K562 (cell line): ENCODE measurements around the gene MTTP. TPM values are rescaled to one million over a fixed set of nuclear protein-coding genes. Genes with fewer than 3 reads are reported as not detected.
A peak's percentile ranks its signal among the peaks of the same experiment; 100 is the strongest.

ENCODE experiments used
- ATAC-seq: fragments of 200-7000 bp; cut with Tn5 transposase; 3 replicates; pipeline ENCODE4 v1.9.1; 2020; ENCODE audit warnings: moderate library complexity
- BruUV-seq: library from RNA; stranded (reverse); fragments of 400-500 nt; replicated peaks from 2 replicates; lab custom pipeline; 2021; lab: Mats Ljungman, UMichigan
- CTCF ChIA-PET: fragments of 300-600 bp; formaldehyde crosslinking; extraction: SDS; loops from one replicate; lab custom pipeline; 2021; ENCODE audit warnings: low intra/inter-chr PET ratio; lab: Yijun Ruan, JAX
- POLR2A ChIA-PET: fragments of 300-600, 350-650 bp; sonication (Branson Sonifier 250); formaldehyde crosslinking; extraction: SDS; loops from one replicate; lab custom pipeline; 2021; ENCODE audit warnings: antibody characterized with exemption, inconsistent platforms; lab: Yijun Ruan, JAX
- DNase-seq, 4 experiments: peaks; one replicate each; pipeline versions ENCODE4 v3.0.0 to v3.0.0-alpha.2; 2011 to 2018; ENCODE audit warnings: low spot score in 3 of 4, mixed read lengths in 3 of 4; ENCODE audit errors: extremely low read depth in 1 of 4
- FAIRE-seq: peaks from 2 replicates; lab custom pipeline; 2011; peaks lifted over from hg19 to GRCh38; lab: Jason Lieb, UNC
- H2AFZ ChIP-seq: 2 replicates; pipeline ENCODE4 v1.6.0; 2011; ENCODE audit warnings: low read depth, low read length, control low read depth, inconsistent platforms
- H3K27ac ChIP-seq: fragments of 200-600 bp; 3 replicates; pipeline ENCODE4 v1.8.0; 2011; ENCODE audit warnings: low read depth, mild to moderate bottlenecking, control low read depth, inconsistent platforms, low read length, moderate library complexity, mixed read lengths; ENCODE audit errors: extremely low read depth
- H3K27me3 ChIP-seq, 2 experiments: fragments of 300-600 bp in 1 of 2; 2 replicates in 1 of 2; 3 replicates in 1 of 2; pipeline versions ENCODE4 v1.6.0 to v1.8.0; 2011; ENCODE audit warnings: inconsistent platforms in 2 of 2, low read length in 2 of 2, mild to moderate bottlenecking in 1 of 2, mixed read lengths in 1 of 2, moderate library complexity in 1 of 2; ENCODE audit not compliant: control insufficient read depth in 2 of 2, insufficient read depth in 2 of 2
- H3K36me3 ChIP-seq: fragments of 300-600 bp; 3 replicates; pipeline ENCODE4 v1.8.0; 2011; ENCODE audit warnings: mild to moderate bottlenecking, low read length, inconsistent platforms; ENCODE audit not compliant: control insufficient read depth, insufficient read depth
- H3K4me1 ChIP-seq, 2 experiments: fragments of 200-600 bp in 1 of 2; replicated peaks in 1 of 2; 2 replicates in 1 of 2; 3 replicates in 1 of 2; pipeline versions ENCODE4 v1.5.1 to v1.8.0; 2011; ENCODE audit warnings: inconsistent platforms in 2 of 2, low read length in 2 of 2, mild to moderate bottlenecking in 1 of 2, mixed read lengths in 1 of 2, moderate library complexity in 1 of 2; ENCODE audit not compliant: control insufficient read depth in 2 of 2, insufficient read depth in 2 of 2
- H3K4me2 ChIP-seq: 2 replicates; pipeline ENCODE4 v1.6.1; 2011; ENCODE audit warnings: low read length, control low read depth, inconsistent platforms, mixed read lengths; ENCODE audit not compliant: insufficient read depth
- H3K4me3 ChIP-seq: fragments of 200-600 bp; sonication (generic), shearing (Covaris generic); 2 replicates; pipeline ENCODE4 v1.5.1; 2016; ENCODE audit warnings: control low read depth, inconsistent platforms
- H3K79me2 ChIP-seq: fragments of 200-600 bp; 3 replicates; pipeline ENCODE4 v1.8.0; 2011; ENCODE audit warnings: low read length, inconsistent platforms; ENCODE audit not compliant: control insufficient read depth, insufficient read depth
- H3K9ac ChIP-seq, 2 experiments: 2 replicates each; pipeline versions ENCODE4 v1.6.0 to v1.6.1; 2011; ENCODE audit warnings: low read depth in 2 of 2, low read length in 2 of 2, control low read depth in 1 of 2, inconsistent platforms in 1 of 2, mild to moderate bottlenecking in 1 of 2, mixed read lengths in 1 of 2; ENCODE audit not compliant: insufficient read depth in 1 of 2
- H3K9me1 ChIP-seq: one replicate; pipeline ENCODE4 v1.6.0; 2011; ENCODE audit warnings: inconsistent platforms, mild to moderate bottlenecking, low read length, moderate library complexity; ENCODE audit not compliant: control insufficient read depth, insufficient read depth
- H3K9me3 ChIP-seq: replicated peaks from 2 replicates; pipeline ENCODE4 v1.5.1; 2011; ENCODE audit warnings: low read depth, low read length, inconsistent platforms; ENCODE audit not compliant: control insufficient read depth, insufficient read depth
- H4K20me1 ChIP-seq: replicated peaks from 2 replicates; pipeline ENCODE4 v1.6.1; 2011; ENCODE audit warnings: low read length, inconsistent platforms, mixed read lengths; ENCODE audit not compliant: control insufficient read depth, insufficient read depth
- CCAR2 ChIP-seq: fragments of 200-400 bp; formaldehyde crosslinking; IDR thresholded peaks from 2 replicates; pipeline ENCODE4 v1.6.1; 2017; ENCODE audit warnings: mild to moderate bottlenecking, low read depth, low read length
- CEBPB ChIP-seq: fragments of 450-650 bp; IDR thresholded peaks from 2 replicates; pipeline ENCODE4 v1.6.1; 2016; ENCODE audit warnings: missing genetic modification characterization, missing compliant biosample characterization
- CEBPG ChIP-seq, 3 experiments: fragments of 200-800 bp in 1 of 3; sonication (Bioruptor generic) in 1 of 3; sonication (generic) in 1 of 3; formaldehyde crosslinking in 1 of 3; IDR thresholded peaks in 2 of 3; conservative IDR thresholded peaks in 1 of 3; 2 replicates each; pipeline versions ENCODE4 v1.6.1 to v1.8.0; 2016 to 2022; ENCODE audit warnings: missing compliant biosample characterization in 2 of 3, missing genetic modification characterization in 2 of 3, mild to moderate bottlenecking in 1 of 3, missing genetic modification reagents in 1 of 3
- DPF2 ChIP-seq: fragments of 450-650 bp; IDR thresholded peaks from 2 replicates; pipeline ENCODE4 v1.6.1; 2016
- NR3C1 ChIP-seq: sonication (generic); formaldehyde crosslinking; IDR thresholded peaks from 2 replicates; pipeline ENCODE4 v1.8.1; 2022; ENCODE audit warnings: missing genetic modification reagents
- PTRF ChIP-seq: fragments of 450-650 bp; IDR thresholded peaks from 2 replicates; pipeline ENCODE4 v1.6.1; 2016; ENCODE audit warnings: mild to moderate bottlenecking, missing genetic modification characterization, missing compliant biosample characterization
- ZNF133 ChIP-seq: fragments of 250-450 bp; sonication (Bioruptor Pico); IDR thresholded peaks from 2 replicates; pipeline ENCODE4 v1.4.0; 2020; ENCODE audit warnings: mild to moderate bottlenecking
- ZNF140 ChIP-seq: fragments of 250-450 bp; sonication (Bioruptor Pico); IDR thresholded peaks from 2 replicates; pipeline ENCODE4 v1.8.0; 2021; ENCODE audit warnings: moderate library complexity, mild to moderate bottlenecking, inconsistent platforms
- ZNF175 ChIP-seq: fragments of 200-800 bp; sonication (Bioruptor generic); IDR thresholded peaks from 2 replicates; pipeline ENCODE4 v1.6.1; 2016; ENCODE audit warnings: low read depth, mild to moderate bottlenecking, missing genetic modification characterization, missing compliant biosample characterization
- ZNF3 ChIP-seq: fragments of 250-450 bp; sonication (Bioruptor Pico); IDR thresholded peaks from 2 replicates; pipeline ENCODE4 v1.5.0; 2021; ENCODE audit warnings: mild to moderate bottlenecking, moderate library complexity
- ZNF431 ChIP-seq: sonication (generic); formaldehyde crosslinking; IDR thresholded peaks from 2 replicates; pipeline ENCODE4 v1.8.0; 2022; ENCODE audit warnings: mild to moderate bottlenecking, missing genetic modification reagents
- ZNF589 ChIP-seq: fragments of 200-800 bp; sonication (Bioruptor generic); IDR thresholded peaks from 2 replicates; pipeline ENCODE4 v1.6.1; 2016; ENCODE audit warnings: low read depth, missing genetic modification characterization, missing compliant biosample characterization
- ZNF76 ChIP-seq: fragments of 250-450 bp; sonication (Bioruptor Pico); IDR thresholded peaks from 2 replicates; pipeline ENCODE4 v1.4.0; 2020; ENCODE audit warnings: mild to moderate bottlenecking, moderate library complexity, borderline replicate concordance
- WGBS: fragments of 100-300 bp; shearing (Covaris generic); methylation state at CpG from one replicate; pipeline ENCODE4 v1.1.6; 2016; ENCODE audit warnings: low coverage, mixed read lengths; ENCODE audit not compliant: insufficient coverage; ENCODE audit errors: missing lambda C conversion rate; 5-methylcytosine and 5-hydroxymethylcytosine counted together
- in situ Hi-C: fragments of 300-500 bp; cut with MboI; formaldehyde crosslinking; loops from 4 replicates; pipeline ENCODE4 v1.15.0; 2018; ENCODE audit warnings: inconsistent platforms, mixed read lengths
- intact Hi-C: fragments of 100-400 bp; cut with micrococcal nuclease; formaldehyde crosslinking; loops from 2 replicates; pipeline ENCODE4 v1.14.2; 2022
- polyA plus RNA-seq, 8 experiments: library from polyadenylated mRNA; depleted of rRNA in 4 of 8; stranded (reverse) in 5 of 8; unstranded in 3 of 8; fragments of >200 nt; fragmentation: Nextera tagmentation in 2 of 8; fragmentation: Illumina TruSeq in 1 of 8; extraction: Ambion mirVana in 2 of 8; extraction: Trizol in 1 of 8; gene quantifications; 2 replicates each; pipeline versions ENCODE4 v1.2.1 to v1.2.3, GENCODE V29; 2011 to 2014; ENCODE audit warnings: inconsistent platforms in 1 of 8, missing spikeins in 1 of 8
- total RNA-seq, 7 experiments: library from RNA; depleted of rRNA in 6 of 7; stranded (reverse); fragments of >200 nt in 6 of 7; fragmentation: Illumina TruSeq in 2 of 7; extraction: Trizol in 2 of 7; gene quantifications; 2 replicates each; pipeline versions ENCODE4 v1.2.1 to v1.2.3, GENCODE V29; 2011 to 2021; ENCODE audit warnings: low replicate concordance in 1 of 7
- TF ChIP-seq, protein P1 (sequence below), 3 experiments: fragments of 200-800 bp in 1 of 3; fragments of 250-450 bp in 1 of 3; fragments of 450-650 bp in 1 of 3; sonication (Bioruptor Pico) in 1 of 3; sonication (Bioruptor generic) in 1 of 3; formaldehyde crosslinking in 1 of 3; IDR thresholded peaks; 2 replicates each; pipeline versions ENCODE4 v1.6.1 to v1.8.0; 2016 to 2022; ENCODE audit warnings: mild to moderate bottlenecking in 2 of 3, missing genetic modification characterization in 2 of 3, missing compliant biosample characterization in 1 of 3, moderate library complexity in 1 of 3

Gene MTTP
- total and polyA plus RNA-seq, 9 of the 15 experiments (the other 6 are each of a cell fraction or from before 2014, with no cell fraction given): 0.01 to 0.29 (median 0.04) TPM; not detected in 2

DNA sequence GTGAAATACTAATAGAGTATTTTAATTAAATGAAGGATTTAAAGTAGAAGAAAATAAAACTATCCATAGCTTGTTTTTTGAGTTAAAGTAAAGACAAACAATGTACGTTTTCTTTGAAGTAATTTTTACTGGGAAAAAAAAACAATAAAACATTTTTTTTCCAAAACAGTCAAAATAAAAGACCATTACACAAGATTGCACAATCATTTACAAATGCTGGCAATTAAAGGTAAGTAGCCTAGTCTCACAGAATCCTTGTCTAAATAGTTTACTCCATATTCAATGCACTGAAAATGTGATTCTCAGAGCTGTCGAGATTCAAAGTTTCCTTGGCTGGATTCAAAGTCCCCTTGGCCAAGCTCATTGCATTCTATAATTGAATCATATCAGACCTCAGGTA, 61.8 kb downstream of the MTTP start:
- intact Hi-C loops: no loop called here
- in situ Hi-C loops: no loop called here
- Histone ChIP-seq H3K27me3 (no peaks in the 10 kb centered on the region), H3K36me3 (no peaks in the 10 kb centered on the region), H3K9ac (no peak overlapping the region), H4K20me1 (no peaks in the 10 kb centered on the region), H3K79me2 (no peaks in the 10 kb centered on the region), H3K9me1 (no peaks in the 10 kb centered on the region), H3K4me1 (no peaks in the 10 kb centered on the region), H3K4me3 (no peak overlapping the region), H2AFZ (no peak overlapping the region), H3K4me2 (no peak overlapping the region), H3K9me3 (no peaks in the 10 kb centered on the region), H3K27ac (no peak overlapping the region)
- CTCF ChIA-PET: no interaction called here
- TF ChIP-seq ZNF175 (CRISPR knock-in tag): no peak
- TF ChIP-seq CEBPB (tag): peak; percentile 74; the same call in 1 of the 2 replicates
- TF ChIP-seq CCAR2: no peak
- TF ChIP-seq CEBPG (CRISPR knock-in tag; IDR thresholded peaks at IDR 0.05): no peak
- peak; percentile 61 to 85 for TF ChIP-seq CEBPG (tag; conservative IDR thresholded peaks at IDR 0.05 in 1 of 2, IDR thresholded peaks at IDR 0.05 in 1 of 2)
- no peak for TF ChIP-seq ZNF431 (CRISPR knock-in tag)
- FAIRE-seq (no peak), DNase-seq (no peak), ATAC-seq (no peak)
- WGBS: 4% methylated on average over 2 of the region's 2 CpGs
- no TSS peak for BruUV-seq
- POLR2A ChIA-PET: no interaction called here

DNA sequence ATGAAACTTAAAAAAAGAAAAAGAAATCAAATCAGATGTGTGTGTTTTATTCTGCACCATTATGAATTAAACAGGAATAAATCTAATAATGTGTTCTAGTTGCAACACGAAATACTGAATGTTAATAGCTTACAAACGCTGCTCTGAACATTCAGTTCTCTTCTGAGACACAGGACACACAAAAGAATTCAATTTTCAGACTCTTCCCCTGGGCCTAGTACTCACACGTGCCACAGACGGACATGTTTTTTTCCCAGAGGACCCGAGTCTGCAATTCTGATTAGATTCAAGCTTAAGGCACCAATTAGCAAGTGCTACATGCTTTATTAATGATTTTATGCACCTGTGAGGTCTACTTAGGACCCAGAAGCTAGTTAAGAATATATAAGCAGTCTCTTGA, 62.5 kb downstream of the MTTP start:
- Histone ChIP-seq H3K4me3 (no peak overlapping the region), H3K9me3 (no peaks in the 10 kb centered on the region), H3K4me1 (no peaks in the 10 kb centered on the region), H3K9me1 (no peaks in the 10 kb centered on the region), H3K79me2 (no peaks in the 10 kb centered on the region), H2AFZ (no peak overlapping the region), H3K36me3 (no peaks in the 10 kb centered on the region), H3K27me3 (no peaks in the 10 kb centered on the region), H3K9ac (no peak overlapping the region), H3K27ac (no peak overlapping the region), H4K20me1 (no peaks in the 10 kb centered on the region), H3K4me2 (no peak overlapping the region)
- in situ Hi-C loops (no loop called here), intact Hi-C loops (no loop called here)
- DNase-seq (no peak), ATAC-seq (no peak), FAIRE-seq (no peak)
- 0% methylated on average over 5 of the region's 5 CpGs for WGBS
- BruUV-seq: no TSS peak
- CTCF ChIA-PET: no interaction called here
- POLR2A ChIA-PET: no interaction called here
- TF ChIP-seq ZNF133 (CRISPR knock-in tag): no peak
- TF ChIP-seq, protein P1, sequence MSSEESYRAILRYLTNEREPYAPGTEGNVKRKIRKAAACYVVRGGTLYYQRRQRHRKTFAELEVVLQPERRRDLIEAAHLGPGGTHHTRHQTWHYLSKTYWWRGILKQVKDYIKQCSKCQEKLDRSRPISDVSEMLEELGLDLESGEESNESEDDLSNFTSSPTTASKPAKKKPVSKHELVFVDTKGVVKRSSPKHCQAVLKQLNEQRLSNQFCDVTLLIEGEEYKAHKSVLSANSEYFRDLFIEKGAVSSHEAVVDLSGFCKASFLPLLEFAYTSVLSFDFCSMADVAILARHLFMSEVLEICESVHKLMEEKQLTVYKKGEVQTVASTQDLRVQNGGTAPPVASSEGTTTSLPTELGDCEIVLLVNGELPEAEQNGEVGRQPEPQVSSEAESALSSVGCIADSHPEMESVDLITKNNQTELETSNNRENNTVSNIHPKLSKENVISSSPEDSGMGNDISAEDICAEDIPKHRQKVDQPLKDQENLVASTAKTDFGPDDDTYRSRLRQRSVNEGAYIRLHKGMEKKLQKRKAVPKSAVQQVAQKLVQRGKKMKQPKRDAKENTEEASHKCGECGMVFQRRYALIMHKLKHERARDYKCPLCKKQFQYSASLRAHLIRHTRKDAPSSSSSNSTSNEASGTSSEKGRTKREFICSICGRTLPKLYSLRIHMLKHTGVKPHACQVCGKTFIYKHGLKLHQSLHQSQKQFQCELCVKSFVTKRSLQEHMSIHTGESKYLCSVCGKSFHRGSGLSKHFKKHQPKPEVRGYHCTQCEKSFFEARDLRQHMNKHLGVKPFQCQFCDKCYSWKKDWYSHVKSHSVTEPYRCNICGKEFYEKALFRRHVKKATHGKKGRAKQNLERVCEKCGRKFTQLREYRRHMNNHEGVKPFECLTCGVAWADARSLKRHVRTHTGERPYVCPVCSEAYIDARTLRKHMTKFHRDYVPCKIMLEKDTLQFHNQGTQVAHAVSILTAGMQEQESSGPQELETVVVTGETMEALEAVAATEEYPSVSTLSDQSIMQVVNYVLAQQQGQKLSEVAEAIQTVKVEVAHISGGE (CRISPR knock-in tag; IDR thresholded peaks at IDR 0.05): no peak
- TF ChIP-seq ZNF76 (CRISPR knock-in tag): no peak
- no peak for TF ChIP-seq NR3C1 (CRISPR knock-in tag)
- TF ChIP-seq PTRF (tag): no peak
- TF ChIP-seq DPF2: no peak
- no peak for TF ChIP-seq ZNF589 (CRISPR knock-in tag)
- no peak for TF ChIP-seq ZNF140
- no peak for TF ChIP-seq ZNF3 (CRISPR knock-in tag)
